M059J (cell line): ENCODE data around the gene ST3GAL2. TPM values are rescaled to one million over a fixed set of nuclear protein-coding genes. Genes with fewer than 3 reads are reported as not detected.
"Not testable (repeated sequence)": the region's sequence is repeated elsewhere in the genome, so short reads cannot be mapped to it uniquely, and the experiment has no call there.

ENCODE experiments used
- DNase-seq: peaks from one replicate; pipeline ENCODE4 v3.0.0-alpha.2; 2012; ENCODE audit warnings: low read depth
- total RNA-seq: library from RNA; depleted of rRNA; stranded (reverse); fragments of >200 nt; shearing (Covaris generic); gene quantifications from 2 replicates; pipeline ENCODE4 v1.2.3, GENCODE V29; 2014

The ST3GAL2 gene
- total RNA-seq, 1 experiment from 2014 or later, result 32.2 TPM

DNA sequence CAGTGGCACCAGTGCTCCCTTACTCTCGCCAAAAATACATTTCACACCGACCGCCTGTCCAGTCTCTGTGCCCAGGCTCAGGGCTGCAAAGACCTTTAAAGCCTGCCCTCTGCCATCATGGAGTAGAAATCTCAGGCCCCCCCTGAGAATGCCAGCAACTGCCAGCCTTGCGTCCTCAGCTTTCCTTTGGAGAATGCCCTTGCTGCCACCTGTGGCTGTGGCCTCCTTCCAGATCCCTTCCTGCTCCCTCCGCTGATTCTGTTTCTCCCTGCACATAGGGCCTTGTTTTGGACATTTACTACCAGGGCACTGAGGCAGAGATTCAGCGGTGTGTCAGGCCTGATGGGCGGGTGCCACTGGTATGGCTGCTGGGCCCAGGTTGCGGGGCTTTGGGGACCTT is 28.7 kb upstream of the ST3GAL2 start:
- no peak for DNase-seq

DNA sequence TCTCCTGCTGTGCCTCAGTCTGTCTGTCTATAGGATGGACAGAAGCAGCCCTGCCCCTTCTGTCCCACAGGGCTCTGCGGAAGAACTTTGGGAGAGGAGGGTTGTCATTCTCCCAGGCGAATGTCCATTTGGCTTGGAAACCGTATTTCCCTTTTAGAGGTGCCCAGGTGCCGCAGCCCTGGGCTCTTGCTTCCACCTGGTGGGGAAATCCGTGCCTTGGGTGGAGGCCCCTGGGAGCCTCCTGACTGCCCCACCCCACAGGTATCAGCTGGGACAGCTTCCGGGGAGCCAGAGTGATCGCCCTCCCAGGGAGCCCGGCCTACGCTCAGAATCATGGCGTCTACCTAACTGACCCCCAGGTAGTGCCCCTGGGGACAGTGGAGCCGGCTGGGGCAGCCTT is 28.2 kb upstream of the ST3GAL2 start:
- DNase-seq, result no peak

DNA sequence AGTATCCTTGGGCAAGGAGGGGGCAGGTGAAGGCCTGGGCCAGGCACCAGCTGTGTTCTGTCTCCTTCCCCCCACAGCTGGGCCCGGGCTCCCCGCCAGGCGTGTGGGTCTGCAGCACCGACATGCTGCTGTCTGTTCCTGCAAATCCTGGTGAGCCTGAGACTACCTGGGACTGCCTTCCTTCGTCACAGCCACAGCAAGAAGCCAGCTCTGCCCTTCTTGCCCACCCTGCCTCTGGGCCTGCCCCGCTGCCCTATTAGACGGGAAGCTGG is 27.8 kb upstream of the ST3GAL2 start:
- DNase-seq, result no peak

DNA sequence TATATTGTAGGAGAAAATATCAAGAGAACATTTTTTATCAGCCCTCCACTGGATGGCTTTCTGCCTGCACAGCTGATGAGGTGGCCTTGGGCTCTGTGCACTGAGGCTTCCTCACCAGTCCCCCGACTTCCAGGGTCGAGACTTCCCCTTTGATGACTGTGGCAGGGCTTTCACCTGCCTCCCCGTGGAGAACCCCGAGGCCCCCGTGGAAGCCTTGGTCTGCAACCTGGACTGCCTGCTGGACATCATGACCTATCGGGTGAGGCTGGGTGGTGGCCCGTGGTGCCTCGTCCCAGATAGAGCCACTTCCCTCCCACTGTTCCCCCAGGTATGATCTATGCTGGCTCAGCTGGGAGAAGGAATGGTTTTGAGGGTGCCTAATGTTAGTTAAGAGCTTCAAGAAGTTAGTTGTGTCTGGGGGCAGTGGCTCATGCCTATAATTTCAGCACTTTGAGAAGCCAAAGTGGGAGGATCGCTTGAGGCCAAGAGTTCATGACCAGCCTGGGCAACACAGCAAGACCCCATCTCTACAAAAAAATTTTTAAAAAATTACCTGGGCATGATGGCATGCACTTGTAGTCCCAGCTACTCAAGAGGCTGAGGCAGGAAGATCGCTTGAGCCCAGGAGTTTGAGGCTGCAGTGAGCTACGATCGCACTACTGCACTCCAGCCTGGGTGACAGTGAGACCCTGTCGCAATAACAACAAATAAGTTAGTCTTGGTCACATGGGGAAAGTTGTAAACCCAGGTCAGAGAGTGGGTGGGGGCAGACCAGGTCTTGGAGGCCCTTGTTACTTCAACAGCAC is 27.3 kb upstream of the ST3GAL2 start:
- no peak for DNase-seq

DNA sequence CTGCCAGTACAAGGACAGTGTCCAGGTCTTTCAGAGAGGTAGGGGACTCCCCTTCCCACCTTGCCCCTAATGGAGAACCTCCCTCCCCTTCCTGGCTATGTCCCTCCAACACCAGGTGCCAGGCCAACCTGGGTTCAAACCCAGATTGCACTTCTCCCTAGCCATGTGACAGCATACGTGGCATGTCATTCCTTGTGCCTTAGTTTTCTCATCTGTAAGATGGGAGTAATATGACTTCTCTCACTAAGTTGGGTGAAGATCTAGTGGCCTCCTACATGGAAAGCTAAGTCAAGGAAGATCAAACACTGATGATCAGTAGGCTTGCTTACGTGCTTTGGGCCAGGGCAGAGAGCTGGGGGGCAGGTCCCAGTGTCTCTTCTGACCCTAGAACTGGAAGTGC is 24.3 kb upstream of the ST3GAL2 start:
- no peak for DNase-seq

DNA sequence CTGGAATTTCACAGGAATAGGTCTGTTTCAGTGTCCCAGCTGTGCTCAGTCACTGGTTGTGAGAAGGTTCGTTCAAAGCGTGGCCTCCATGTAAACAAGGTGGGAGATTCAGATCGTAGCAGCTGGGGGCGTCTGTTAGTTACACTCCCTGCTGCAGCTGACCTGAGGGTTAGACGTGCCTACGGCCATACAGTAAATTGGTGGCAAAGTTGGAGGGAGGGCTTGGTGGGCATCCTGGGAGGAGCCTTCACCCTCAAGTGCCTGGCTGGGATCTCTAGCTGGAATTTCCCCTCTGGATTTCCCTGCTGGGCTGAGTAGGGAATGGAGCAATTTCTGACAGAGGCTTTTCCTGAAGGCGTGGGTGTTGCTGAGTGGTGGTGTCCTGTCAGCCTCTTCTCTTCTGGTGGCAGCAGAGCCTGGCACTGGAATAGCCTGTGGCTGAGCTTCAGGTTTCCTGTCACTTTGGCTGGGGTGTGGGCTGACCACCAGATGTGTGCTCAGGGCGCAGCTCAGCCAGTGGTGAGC is 21.9 kb upstream of the ST3GAL2 start:
- DNase-seq, result no peak

DNA sequence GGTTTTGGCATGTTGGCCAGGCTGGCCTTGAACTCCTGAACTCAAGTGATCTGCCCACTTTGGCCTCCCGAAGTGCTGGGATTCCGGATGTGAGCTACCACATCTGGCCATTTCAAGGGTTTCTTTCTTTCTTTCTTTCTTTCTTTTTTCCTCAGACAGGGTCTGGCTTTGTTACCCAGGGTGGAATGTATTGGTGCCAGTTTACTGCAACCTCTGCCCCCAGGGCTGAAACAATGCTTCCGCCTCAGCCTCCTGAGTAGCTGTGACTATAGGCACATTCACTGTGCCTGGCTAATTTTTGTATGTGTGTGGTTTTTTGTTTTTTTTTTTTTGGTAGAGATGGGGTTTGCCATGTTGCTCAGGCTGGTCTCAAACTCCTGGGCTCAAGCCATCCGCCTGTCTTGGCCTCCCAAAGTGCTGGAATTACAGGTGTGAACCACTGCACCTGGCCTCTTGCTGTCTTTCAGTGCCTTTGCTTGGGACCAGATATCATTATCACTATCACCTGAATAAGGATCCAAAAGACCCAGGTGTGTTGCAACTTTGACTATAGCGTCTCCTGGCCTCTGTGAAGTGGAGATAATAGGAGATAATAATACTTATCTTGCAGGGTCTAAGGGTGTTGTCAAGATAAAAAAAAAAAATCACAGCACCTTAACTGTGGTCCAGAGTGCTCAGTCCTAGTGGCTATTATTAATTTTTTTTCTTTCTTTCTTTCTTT is 18.7 kb upstream of the ST3GAL2 start:
- no peak for DNase-seq

DNA sequence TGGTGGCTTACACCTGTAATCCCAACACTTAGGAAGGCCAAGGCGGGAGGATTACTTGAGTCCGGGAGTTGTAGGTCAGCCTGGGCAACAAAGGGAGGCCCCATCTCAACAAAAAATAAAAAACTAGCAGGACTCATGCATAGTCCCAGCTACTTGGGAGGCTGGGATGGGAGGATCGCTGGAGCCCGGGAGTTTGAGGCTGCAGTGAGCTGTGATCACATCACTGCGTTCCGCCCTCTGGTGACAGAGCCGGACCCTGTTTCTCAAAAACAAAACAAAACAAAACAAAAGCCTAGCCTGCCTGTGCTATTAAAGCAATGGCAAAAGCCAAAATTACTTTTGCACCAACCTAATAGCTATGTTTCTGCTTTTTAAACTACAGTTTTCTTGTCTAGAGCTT is 17.0 kb upstream of the ST3GAL2 start:
- no peak for DNase-seq

DNA sequence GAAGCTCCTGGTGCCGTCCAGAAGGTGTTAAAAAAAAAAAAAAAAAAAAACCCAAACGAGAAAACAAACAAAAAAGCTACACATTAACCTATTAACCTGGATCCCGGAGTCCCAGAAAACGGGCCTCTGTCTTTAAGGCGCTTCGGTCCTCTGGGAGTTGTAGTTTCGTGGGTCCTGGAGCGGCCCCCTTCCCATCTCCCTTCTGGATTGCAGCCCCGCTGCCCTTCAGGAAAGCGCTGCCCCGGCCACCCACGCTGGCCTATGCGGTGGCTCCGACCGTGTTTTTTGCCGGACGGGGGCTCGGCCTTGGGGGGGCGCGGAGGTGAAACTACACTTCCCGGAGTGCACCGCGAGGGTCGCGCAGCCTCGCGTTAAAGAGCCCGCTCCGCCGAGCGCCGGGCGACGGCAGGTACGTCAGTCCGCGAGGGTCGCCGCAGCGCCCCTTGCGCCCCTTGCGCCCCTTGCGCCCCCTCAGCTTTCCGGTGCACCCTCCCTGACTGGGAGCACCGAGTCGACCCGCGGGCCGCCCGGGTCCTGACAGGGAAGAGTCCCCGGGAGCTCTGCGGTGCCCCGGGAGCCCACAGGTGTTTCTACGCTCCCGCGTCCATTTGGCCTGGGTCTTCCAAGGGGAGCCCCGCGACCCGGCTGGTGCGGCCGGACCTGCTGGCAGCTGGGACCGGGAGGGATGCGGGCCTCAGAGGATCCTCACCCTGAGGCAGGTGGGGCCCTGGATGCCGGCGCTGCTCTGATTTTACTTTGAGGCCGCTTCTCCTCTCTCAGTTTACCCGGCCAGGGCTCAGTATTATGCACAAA is 15.5 kb upstream of the ST3GAL2 start, which contains the start of gene FCSK:
Gene FCSK (plus strand): TSS at position 374 of the 813 bp plus-strand sequence. CDS start 8,596 bp downstream, outside the sequence.
- peak; percentile 70 for DNase-seq

DNA sequence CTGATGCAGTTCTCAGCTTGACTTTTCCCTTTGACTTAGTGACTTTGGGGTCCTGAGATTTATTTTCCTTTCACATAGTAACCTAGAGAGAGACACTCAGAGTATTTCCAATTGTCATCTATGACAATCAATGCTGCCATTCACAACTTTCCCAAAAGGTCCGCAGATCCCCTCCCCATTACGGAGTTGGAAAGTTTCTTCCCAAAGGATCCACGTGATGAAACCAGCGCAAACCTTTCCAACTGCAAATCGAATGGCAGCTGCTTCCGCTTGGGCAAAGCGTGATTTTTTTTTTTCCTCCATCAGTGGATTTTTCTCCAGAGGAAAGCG is 15.0 kb upstream of the ST3GAL2 start:
- no peak for DNase-seq

DNA sequence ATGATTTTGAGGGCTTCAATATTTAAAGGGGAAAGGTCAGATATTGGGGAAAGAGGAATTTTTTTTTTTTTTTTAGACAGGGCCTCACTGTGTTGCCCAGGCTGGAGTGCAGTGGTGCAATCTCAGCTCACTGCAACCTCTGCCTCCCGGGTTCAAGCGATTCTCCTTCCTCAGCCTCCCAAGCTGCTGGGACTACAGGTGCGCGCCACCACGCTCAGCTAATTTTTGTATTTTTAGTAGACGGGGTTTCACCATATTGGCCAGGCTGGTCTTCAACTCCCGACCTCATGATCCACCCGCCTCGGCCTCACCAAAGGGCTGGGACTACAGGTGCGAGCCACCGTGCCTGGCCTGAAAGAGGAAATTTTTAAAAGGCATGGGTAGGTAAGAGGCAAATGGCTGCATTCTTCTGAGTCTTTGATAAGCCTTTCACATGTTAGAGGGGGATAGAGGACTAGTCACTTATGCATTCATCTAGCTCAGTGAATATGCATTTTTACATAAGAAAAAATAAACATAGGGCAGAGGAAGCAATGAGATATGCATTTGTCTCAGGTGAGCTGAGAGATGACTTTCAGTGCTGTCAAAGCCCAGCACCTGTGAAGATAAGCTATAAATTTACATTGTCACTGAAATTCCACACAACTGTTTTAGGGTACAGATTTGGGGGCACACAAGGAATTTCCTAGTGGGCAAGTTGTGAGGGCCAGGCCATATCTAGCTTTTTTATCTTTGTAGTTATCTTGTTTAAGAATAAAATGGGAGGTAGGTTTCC is 14.4 kb upstream of the ST3GAL2 start:
- no peak for DNase-seq

DNA sequence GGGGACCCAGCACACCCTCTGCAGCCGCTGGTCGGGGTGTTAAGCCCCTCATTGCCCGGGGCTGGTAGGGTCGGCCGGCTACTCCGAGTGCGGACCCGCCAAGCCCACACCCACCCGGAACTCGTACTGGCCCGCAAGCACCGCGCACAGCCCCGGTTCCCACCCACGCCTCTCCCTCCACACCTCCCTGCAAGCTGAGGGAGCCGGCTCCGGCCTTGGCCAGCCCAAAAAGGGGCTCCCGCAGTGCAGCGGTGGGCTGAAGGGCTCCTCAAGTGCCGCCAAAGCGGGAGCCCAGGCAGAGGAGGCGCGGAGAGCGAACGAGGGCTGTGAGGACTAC is 12.1 kb upstream of the ST3GAL2 start:
- DNase-seq, result not testable (repeated sequence)

DNA sequence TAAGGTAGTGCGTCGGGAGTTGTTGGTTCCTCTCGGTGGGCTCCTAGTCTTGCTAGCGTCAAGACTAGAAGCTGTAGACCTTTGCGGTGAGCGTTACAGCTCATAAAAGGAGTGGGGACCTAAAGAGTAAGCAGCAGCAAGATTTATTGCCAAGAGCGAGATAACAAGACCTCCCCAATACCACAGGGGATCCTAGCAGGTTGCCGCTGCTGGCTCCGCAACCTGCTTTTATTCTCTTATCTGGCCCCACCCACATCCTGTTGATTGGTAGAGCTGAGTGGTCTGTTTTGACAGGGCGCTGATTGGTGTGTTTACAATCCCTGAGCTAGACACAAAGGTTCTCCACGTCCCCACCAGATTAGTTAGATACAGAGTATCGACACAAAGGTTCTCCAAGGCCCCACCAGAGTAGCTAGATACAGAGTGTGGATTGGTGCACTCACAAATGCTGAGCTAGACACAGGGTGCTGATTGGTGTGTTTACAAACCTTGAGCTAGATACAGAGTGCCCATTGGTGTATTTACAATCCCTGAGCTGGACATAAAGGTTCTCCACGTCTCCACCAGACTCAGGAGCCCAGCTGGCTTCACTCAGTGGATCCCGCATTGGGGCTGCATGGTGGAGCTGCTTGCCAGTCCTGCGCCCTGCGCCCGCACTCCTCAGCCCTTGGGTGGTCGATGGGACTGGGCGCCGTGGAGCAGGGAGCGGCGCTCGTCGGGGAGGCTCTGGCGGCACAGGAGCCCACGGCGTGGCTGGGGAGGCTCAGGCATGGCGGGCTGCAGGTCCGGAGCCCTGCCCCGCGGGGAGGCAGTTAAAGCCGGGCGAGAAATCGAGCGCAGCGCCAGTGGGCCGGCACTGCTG is 11.5 kb upstream of the ST3GAL2 start:
- not testable (repeated sequence) for DNase-seq

DNA sequence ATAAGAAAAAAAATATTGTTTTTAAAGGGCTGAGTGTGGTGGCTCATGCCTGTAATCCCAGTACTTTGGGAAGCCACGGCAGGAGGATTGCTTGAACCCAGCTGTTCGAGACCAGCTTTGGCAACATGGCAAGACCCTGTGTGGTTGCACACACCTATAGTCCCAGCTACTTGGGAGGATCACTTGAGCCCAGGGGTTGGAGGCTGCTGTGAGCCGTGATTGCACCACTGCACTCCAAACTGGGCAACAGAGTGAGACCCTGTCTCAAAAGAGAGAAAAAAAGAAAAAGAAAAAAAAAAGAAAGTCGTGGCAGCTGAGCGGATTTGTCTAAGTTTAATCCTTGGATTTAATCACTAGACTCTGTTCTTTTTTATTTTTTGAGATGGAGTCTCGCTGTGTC is 9.2 kb upstream of the ST3GAL2 start:
- DNase-seq, result no peak

DNA sequence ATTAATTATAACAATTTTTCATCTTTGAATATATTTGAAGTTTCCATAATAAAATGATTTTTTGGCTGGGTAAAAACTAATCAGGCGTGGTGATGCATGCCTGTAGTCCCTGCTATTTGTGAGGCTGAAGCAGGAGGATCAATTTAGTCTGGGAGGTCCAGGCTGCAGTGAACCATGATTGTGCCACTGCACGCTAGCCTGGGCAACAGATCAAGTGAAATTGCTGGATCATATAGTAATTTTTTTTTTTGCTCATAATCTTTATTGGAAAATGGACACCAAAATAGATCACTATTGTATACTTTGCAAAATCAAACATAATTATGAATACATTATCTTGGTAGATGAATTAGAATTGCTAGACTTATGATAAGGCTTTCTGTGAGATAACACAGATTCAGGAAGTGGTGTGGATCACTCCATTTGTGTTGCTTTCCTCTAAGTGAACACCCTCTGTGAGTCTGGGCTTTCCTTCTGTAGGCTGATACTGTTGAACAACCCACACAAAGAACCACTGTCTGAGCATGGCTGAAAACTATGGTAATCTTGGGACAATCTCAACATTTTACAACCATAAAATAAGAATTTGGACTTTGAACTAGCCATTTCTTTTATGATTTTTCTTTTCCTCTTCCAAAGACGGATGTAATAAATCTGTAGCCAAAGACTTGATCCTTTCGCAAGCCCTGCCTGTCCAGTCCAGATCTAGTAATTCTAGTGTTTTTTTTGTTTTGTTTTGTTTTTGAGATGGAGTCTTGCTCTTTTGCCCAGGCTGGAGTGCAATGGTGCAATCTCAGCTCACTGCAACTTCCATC is 5.6 kb upstream of the ST3GAL2 start:
- no peak for DNase-seq

DNA sequence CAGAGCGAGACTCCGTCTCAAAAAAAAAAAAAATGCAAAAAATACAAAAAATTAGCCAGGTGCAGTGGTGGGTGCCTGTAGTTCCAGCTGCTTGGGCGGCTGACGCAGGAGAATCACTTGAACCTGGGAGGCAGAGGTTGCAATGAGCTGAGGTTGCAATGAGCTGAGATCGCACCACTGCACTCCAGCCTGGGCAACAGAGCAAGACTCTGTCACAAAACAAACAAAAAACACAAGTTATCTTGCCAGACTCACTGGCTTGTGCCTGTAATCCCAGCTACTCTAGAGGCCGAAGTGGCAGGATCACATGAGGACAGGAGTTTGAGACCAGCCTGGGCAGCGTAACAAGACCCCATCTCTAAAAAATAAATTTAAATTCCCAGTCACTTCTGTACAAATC is 3.4 kb upstream of the ST3GAL2 start:
- no peak for DNase-seq

DNA sequence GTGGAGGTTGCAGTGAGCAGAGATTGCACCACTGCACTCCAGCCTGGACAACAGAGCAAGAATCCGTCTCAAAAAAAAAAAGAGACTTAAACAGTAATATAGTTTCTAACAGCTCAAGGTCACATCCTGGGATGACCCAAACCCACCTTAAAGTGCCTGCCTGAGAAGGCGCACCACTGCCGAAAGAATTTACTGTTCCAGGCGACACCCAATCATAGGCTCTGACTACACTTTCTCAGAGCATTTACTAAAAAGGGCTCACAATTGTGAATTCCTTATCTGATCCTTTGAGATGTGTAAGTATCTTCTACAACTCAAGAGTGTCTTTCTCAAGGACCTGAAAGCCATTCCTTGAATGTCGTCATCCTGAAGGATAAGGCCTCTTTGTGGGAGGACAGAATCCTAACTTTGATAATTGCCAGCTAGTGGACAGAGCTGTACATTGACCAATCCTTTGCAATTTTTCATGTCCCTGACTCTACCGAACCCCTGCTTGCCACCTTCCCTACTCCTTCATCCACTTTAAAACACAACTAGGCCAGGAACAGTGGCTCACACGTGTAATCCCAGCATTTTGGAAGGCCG is 2.6 kb upstream of the ST3GAL2 start:
- no peak for DNase-seq

DNA sequence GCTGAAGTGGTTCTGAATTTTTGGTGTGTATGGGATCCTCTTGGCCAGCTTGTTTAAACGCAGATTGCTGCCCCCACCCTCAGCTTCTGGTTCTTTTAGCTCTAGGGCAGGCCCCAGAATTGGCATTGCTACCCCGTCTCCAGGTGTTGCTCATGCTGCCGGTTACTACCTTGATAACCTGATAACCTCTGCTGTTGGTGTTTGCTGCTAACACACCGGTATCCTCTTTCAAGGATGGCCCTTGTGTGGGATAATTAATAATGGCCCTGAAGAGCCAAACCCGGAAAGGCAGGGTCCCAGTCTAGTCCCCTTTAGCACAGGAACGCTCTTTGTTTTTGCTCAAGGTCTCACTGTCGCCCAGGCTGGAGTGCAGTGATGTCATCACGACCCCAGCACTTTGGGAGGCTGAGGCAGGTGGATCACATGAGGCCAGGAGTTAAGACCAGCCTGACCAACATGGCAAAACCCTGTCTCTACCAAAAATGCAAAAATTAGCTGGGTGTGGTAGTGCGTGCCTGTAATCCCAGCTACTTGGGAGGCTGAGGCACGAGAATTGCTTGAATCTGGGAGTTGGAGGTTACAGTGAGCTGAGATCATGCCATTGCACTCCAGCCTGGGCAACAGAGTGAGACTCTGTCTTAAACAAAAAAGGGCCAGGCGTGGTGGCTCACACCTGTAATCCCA is 1.3 kb upstream of the ST3GAL2 start:
- DNase-seq, result no peak

DNA sequence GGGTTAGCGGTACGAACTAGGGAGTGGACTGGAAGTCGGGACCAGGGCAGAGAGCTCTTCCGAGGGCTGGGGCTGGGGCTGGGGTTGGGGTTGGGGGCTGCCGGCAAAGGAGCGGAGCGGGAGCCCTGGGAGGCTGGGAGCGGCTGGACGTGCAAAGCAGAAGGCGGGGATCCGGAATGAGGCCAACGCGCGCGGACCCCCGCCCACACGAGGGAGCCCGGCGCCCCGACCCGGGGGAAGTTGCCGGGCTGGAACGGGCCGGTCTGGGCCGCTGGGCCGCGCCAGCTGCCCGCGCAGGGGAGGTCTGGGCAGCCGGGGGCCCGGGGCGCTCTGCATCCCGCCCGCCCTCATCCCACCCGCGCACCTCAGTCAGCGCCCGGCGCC is 323 bp downstream of the ST3GAL2 start:
- DNase-seq, result no peak
